Skeletal muscle cell (primary cell): ENCODE data around the gene TRIM64C.
"Not testable (repeated sequence)": the region's sequence is repeated elsewhere in the genome, so short reads cannot be mapped to it uniquely, and the experiment has no call there.

Experiments used
- DNase-seq: peaks from one replicate; pipeline ENCODE4 v3.0.0-alpha.2; 2010; ENCODE audit warnings: low read depth
- H3K4me3 ChIP-seq: 2 replicates; pipeline ENCODE4 v1.5.1; 2011; ENCODE audit warnings: low read depth, mild to moderate bottlenecking, control low read depth, low read length, moderate library complexity

Gene TRIM64C, protein sequence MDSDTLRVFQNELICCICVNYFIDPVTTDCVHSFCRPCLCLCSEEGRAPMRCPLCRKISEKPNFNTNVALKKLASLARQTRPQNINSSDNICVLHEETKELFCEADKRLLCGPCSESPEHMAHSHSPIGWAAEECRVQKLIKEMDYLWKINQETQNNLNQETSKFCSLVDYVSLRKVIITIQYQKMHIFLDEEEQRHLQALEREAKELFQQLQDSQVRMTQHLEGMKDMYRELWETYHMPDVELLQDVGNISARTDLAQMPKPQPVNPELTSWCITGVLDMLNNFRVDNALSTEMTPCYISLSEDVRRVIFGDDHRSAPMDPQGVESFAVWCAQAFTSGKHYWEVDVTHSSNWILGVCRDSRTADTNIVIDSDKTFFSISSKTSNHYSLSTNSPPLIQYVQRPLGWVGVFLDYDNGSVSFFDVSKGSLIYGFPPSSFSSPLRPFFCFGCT

DNA sequence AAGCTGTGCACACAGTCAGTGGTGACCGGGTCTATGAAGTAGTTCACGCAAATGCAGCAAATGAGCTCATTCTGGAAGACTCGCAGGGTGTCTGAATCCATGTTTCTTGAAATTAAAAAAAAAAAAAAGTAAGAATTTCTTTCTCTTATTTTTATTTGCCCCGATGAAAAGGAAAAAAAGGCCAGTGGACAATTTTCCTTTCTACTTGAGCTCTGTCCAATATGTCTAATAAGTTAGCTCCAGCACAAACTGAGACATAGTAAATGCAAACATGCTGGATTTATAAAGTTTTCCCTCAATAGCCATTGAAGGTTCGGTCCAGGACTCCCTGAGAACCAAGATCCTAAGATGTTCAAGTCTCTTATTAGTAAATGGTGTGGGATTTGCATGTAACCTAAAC is at the start of gene TRIM64C:
Gene TRIM64C (minus strand): TSS at position 101 of the 400 bp plus-strand sequence. CDS start 0 bp downstream, at position 101.
- not testable (repeated sequence) for H3K4me3 ChIP-seq

DNA sequence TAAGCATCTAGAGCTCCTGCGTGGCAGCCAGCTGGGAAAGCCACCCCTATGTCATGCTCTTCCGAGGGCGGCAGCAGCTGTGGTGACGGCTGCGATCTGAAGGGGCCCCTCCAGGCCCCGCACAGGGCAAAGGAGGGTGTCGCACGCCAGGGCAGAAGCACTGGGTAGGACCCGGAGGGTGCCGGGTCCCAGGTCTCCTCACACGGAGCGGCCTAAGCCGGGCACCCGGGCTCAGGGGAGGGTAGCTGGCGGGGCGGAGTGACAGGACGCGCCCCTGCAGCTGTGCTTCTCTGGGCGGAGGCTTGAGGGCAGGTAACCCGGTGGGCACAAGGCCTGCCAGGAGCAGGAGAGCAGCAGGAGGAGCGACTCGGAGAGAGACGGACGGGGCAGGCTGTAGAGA is 43.4 kb upstream of the TRIM64C start:
- DNase-seq = not testable (repeated sequence)

More for the DNA sequence above, at the start of gene TRIM64C:
- DNase-seq = not testable (repeated sequence)

DNA sequence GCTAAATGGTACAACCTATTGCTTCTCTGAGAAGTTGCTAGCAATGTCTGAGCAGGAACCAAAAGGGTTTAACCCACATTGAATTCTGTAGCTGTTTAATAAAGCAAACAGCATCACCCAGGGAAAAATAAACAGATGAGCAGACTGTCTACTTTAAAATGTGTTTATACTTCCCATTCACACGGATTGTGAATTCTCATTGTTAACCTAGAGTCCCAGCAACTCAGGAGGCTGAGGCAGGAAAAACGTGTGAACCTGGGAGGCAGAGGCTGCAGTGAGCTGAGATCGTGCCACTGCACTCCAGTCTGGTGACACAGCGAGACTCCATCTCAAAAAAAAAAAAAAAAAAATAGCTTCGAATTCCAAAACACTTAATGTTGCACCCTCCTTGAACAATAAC is 11.0 kb upstream of the TRIM64C start:
- DNase-seq, H3K4me3 ChIP-seq: not testable (repeated sequence)

More for the DNA sequence above, 43.4 kb upstream of the TRIM64C start:
- not testable (repeated sequence) for H3K4me3 ChIP-seq

DNA sequence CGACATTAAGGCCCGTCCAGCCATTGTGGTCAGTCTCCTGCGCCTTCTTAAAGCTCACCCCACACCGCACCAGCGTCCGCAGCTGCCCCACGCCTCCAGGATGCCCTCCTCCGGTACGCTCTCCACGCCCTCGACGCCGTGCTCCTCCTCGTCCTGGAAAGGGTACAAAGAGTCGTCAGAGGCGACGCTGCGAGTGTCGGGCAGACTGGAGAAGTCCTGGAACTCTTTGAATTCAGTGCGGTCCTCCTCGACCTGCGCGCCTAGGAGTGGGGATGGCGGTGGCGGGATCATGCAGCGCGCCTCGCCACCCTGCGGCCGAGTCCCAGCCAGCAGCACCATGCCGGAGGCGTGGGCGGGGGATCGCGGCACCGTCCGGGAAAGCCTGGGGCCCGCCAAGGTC is 9.1 kb downstream of the TRIM64C start:
- H3K4me3 ChIP-seq, DNase-seq: not testable (repeated sequence)

DNA sequence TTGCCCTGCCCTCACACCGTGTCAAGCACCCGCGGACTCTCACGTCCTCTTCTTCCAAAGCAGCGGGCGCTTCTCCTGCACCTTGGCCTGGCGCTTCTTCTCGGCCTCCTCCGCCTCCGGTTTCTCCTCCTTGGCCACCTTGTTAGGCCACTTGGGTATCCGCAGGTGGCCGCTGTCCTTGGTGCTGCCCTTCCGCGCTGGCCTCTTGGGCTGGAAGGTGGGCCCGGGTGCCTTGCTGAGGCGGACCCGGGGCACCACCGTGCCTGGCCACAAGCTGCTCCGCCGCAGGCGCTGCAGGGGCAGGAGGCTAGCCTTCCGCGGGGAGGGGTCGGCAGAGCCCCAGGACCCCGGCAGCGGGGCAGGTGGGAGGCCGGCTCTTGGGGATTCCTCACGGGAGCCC is 10.7 kb downstream of the TRIM64C start:
- not testable (repeated sequence) for H3K4me3 ChIP-seq, DNase-seq

DNA sequence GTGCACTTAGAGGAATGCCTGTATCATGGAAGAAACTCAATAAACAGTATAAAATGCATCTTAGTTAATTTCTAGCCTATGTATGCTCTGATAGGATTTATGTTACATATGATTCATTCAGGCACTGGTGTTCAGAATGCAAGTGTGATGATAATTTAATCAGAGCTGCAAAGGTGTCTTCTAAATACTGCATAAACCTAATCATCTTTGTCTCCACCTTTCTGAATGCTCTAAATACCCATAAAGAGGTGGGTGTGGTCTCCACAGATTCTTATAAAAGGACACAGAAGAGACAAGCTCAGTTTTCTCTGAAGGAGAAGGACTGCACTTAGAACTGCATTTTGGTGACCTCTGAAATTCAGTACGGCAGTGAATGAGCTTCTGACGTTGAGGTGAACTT is 30.4 kb downstream of the TRIM64C start, which contains the start of gene TRIM49B:
Gene TRIM49B (plus strand): TSS at position 301 of the 400 bp plus-strand sequence. CDS start 2,777 bp downstream, outside the sequence.
- not testable (repeated sequence) for DNase-seq, H3K4me3 ChIP-seq
